Mesodermal cell (in vitro differentiated cells): Measurements from ENCODE around the gene C12orf76.
"Not testable (repeated sequence)": the region's sequence is repeated elsewhere in the genome, so short reads cannot be mapped to it uniquely, and the experiment has no call there.

Experiments
- H3K27ac ChIP-seq: 2 replicates; pipeline ENCODE4 v1.7.0; 2013; ENCODE audit warnings: mild to moderate bottlenecking, low read depth, low read length, moderate library complexity; ENCODE audit not compliant: severe bottlenecking
- H3K36me3 ChIP-seq: 2 replicates; pipeline ENCODE4 v1.7.1; 2013; ENCODE audit warnings: mild to moderate bottlenecking, low read length, moderate library complexity; ENCODE audit not compliant: control insufficient read depth, insufficient read depth
- H3K4me1 ChIP-seq: one replicate; pipeline ENCODE4 v1.7.1; 2013; ENCODE audit warnings: mild to moderate bottlenecking, low read length; ENCODE audit not compliant: insufficient read depth, control insufficient read depth, poor library complexity, severe bottlenecking
- H3K4me3 ChIP-seq: 2 replicates; pipeline ENCODE4 v1.7.0; 2013; ENCODE audit warnings: low read length, control low read depth, mild to moderate bottlenecking; ENCODE audit not compliant: insufficient read depth, poor library complexity, severe bottlenecking; ENCODE audit errors: extremely low read depth
- H3K9me3 ChIP-seq: 2 replicates; pipeline ENCODE4 v1.7.1; 2013; ENCODE audit warnings: mild to moderate bottlenecking, low read length, moderate library complexity; ENCODE audit not compliant: control insufficient read depth
- WGBS, 2 experiments: methylation state at CpG; one replicate each; pipeline ENCODE4 v1.1.5; 2013; ENCODE audit warnings: missing lambda C conversion rate in 2 of 2; ENCODE audit not compliant: insufficient coverage in 2 of 2; 5-methylcytosine and 5-hydroxymethylcytosine counted together

The C12orf76 gene

DNA sequence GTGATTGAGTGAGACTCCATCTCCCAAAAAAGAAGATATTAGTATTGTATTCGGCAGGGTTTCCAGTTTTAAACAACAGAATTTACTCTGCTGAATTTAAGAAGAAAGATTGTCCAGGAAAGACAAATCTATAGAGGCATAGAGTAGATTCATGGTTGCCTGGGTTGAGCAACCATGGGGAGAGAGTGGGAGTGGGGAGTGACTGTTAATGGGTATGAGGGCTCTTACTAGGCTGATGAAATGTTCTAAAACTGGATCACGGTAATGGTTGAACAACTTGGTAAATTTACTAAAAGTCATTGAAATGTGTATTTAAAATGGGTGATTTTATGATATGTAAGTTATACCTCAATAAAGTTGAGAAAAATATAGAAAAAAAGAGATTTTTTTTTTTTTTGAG lies 13.9 kb upstream of the C12orf76 start:
- Histone ChIP-seq H3K36me3 (no peaks in the 10 kb centered on the region), H3K9me3 (no peaks in the 10 kb centered on the region), H3K4me3 (no peak overlapping the region), H3K27ac (no peak overlapping the region), H3K4me1 (peaks cover 3% of the 10 kb centered on the region)
- 89% methylated on average over 1 of the region's 2 CpGs; no CpG with 5 or more reads in 1 of the 2 experiments for WGBS, 2 experiments

DNA sequence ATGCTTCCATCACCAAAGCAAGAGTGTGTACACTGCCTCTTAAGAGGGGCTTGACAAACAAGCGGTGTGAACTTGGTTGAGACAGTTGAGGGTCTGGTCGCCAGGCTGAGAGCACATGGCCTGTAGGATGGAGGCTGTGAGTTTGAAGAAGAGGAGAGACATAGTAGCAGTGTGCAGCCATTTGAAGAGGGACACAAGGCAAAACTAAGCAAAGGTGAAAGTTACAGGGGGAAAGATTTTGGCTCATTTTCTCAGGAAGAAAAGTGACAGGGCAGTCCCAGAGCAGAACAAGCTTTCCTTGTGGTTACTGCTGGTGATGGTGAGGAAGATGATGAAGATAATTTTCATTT lies 11.3 kb upstream of the C12orf76 start:
- H3K9me3 ChIP-seq, result no peaks in the 10 kb centered on the region
- no peak overlapping the region for H3K27ac ChIP-seq
- H3K36me3 ChIP-seq, result no peaks in the 10 kb centered on the region
- peaks cover 3% of the 10 kb centered on the region for H3K4me1 ChIP-seq
- whole genome bisulfite sequencing, 2 experiments, result 100% methylated on average over 1 to 2 of the region's 2 CpGs
- no peak overlapping the region for H3K4me3 ChIP-seq

DNA sequence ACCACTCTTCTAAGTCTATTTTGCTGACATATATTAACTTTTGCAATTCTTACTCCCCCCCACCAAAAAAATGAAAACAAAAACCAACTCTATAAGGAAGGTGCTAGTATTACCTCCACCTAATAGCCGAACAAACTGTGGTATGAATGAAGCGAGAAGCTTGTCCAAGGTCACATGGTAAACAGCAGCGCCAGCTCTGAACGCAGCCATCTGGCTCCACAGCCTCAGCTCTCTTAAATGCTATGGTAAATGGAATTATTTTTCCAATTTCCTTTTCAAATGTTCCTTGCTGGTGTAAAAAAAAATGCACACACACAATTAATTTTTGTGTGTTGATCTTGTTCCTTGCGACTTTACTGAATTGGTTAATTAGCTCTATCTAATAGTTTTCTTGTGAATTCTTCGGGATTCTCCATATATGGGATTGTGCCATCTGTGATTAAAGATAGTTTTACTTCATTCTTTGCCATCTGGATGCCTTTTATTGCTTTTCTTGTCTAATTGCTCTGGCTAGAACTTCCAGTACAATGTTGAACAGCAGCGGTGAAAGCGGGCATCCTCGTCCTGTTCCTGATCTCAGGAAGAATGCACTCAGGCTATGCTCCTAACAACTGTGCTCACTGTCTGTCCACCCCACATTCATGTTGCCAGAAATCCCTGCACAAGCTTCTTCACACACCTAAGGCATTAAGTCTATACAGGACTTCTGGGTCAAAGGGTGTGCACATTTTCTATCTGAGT lies 10.7 kb upstream of the C12orf76 start:
- H3K4me1 ChIP-seq, result peaks cover 3% of the 10 kb centered on the region
- H3K27ac ChIP-seq, result no peak overlapping the region
- WGBS, 2 experiments, result 92 to 98% methylated on average over 3 to 5 of the region's 9 CpGs
- no peaks in the 10 kb centered on the region for H3K36me3 ChIP-seq
- no peak overlapping the region for H3K4me3 ChIP-seq
- no peaks in the 10 kb centered on the region for H3K9me3 ChIP-seq

DNA sequence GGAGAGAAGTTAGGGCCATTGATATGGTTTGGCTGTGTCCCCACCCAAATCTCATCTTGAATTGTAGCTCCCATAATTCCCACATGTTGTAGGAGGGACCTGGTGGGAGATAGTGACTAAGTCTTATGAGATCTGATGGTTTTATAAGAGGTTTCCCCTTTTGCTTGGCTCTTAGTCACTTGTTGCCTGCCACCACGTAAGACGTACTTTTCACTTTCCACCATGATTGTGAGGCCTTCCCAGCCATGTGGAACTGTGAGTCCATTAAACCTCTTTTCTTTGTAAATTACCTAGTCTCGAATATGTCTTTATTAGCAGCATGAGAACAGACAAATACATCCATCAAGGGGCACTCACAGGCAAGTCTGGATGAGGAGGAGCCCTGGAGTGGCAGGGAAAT lies 8.3 kb upstream of the C12orf76 start:
- not testable (repeated sequence) for H3K27ac ChIP-seq, H3K4me3 ChIP-seq, H3K4me1 ChIP-seq, H3K36me3 ChIP-seq, H3K9me3 ChIP-seq
- WGBS, 2 experiments, result 94% methylated on average over 2 of the region's 3 CpGs; no CpG with 5 or more reads in 1 of the 2 experiments

DNA sequence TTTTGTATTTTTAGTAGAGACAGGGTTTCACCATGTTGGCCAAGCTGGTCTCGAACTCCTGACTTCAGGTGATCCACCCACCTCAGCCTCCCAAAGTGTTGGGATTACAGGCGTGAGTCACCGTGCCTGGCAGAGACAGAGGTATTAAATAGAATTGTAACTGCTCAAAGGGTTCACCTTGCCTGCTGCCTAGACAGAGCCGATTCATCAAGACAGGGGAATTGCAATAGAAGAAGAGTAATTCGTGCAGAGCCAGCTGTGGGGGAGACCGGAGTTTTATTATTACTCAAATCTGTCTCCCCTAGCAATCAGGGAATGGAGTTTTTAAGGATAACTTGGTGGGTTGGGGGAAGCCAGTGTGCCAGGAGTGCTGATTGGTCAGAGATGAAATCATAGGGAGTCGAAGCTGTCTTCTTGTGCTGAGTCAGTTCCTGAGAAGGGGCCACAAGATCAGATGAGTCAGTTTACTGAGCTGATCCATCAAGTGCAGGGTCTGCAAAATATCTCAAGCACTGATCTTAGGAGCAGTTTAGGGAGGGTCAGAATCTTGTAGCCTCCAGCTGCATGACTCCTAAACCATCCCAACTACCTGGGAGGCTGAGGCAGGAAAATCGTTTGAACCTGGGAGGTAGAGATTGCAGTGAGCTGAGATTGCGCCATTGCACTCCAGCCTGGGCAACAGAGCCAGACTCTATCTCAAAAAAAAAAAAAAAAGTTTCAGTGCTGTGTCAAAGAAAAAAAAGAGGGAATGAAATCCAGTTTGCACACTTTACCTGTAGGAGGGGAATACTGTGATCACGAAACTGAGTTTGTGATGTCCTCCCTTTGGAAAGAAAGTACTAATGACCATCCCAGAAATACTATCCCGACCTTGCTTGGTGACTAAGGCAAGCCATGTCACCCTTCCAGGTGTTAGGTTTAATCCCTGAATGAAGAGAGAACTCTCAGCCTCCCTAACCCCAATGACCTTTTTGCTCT lies 7.3 kb upstream of the C12orf76 start:
- WGBS, 2 experiments, result 58 to 65% methylated on average over 5 to 7 of the region's 11 CpGs
- not testable (repeated sequence) for H3K4me1 ChIP-seq, H3K9me3 ChIP-seq, H3K36me3 ChIP-seq, H3K4me3 ChIP-seq
- peak overlapping the region; percentile 54 for H3K27ac ChIP-seq

DNA sequence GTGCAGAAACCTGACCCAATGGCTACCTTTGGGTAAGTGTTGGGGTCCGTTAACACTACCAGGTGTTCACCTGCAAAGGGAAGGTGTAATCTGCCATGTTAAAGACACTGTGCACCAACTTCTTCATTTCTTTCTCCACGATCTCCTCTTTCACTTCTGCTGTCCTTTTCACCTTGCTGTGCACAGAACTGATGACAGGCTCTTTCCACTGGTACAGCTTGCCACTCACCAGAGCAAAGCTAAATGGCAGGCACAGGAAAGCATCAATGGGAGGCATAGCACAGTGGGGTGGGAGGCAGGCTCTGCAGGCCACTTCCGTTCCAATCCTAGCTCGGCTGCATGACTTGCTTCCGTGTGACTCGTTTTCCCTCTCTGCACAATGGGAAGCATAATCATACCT lies 2.6 kb upstream of the C12orf76 start:
- H3K27ac ChIP-seq, result no peak overlapping the region
- WGBS, 2 experiments, result 89 to 92% methylated on average over 3 to 6 of the region's 6 CpGs
- no peak overlapping the region for H3K4me3 ChIP-seq
- no peaks in the 10 kb centered on the region for H3K9me3 ChIP-seq
- H3K36me3 ChIP-seq, result peaks cover 3% of the 10 kb centered on the region
- H3K4me1 ChIP-seq, result peaks cover 14% of the 10 kb centered on the region

DNA sequence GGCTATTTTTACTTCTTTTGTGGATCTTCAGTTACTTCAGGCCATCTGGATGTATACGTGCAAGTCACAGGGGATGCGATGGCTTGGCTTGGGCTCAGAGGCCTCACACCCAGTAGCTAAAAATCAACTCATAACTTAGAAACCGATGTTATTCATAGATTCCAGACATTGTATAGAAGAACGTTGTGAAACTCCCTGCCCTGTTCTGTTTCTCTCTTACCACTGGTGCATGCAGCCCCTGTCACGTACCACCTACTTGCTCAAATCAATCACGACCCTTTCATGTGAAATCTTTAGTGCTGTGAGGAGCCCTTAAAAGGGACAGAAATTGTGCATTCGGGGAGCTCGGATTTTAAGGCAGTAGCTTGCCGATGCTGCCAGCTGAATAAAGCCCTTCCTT lies 1.3 kb upstream of the C12orf76 start:
- H3K4me1 ChIP-seq, result peaks cover 14% of the 10 kb centered on the region
- WGBS, 2 experiments, result 89 to 97% methylated on average over 5 to 8 of the region's 9 CpGs
- not testable (repeated sequence) for H3K9me3 ChIP-seq, H3K4me3 ChIP-seq, H3K27ac ChIP-seq, H3K36me3 ChIP-seq

DNA sequence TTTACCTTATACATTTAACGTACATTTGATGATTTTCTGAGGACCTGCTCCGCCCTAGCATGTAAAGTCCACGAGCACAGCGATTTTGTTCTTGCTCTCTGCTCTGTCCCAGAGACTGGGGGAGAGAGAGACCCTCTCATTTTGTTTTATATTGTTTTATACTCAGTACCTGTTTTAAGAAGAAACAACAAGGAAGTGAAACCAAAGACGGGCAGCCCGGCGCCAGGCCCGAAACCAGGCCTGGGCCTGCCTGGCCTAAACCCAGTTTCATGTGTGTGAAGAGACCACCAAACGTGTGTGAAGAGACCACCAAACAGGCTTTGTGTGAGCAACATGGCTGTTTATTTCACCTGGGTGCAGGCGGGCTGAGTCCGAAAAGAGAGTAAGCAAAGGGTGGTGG lies 712 bp upstream of the C12orf76 start:
- peaks cover 14% of the 10 kb centered on the region for H3K4me1 ChIP-seq
- H3K4me3 ChIP-seq, result peak overlapping the region; percentile 74
- WGBS, 2 experiments, result 97% methylated on average over 7 to 9 of the region's 11 CpGs
- not testable (repeated sequence) for H3K9me3 ChIP-seq, H3K36me3 ChIP-seq, H3K27ac ChIP-seq

DNA sequence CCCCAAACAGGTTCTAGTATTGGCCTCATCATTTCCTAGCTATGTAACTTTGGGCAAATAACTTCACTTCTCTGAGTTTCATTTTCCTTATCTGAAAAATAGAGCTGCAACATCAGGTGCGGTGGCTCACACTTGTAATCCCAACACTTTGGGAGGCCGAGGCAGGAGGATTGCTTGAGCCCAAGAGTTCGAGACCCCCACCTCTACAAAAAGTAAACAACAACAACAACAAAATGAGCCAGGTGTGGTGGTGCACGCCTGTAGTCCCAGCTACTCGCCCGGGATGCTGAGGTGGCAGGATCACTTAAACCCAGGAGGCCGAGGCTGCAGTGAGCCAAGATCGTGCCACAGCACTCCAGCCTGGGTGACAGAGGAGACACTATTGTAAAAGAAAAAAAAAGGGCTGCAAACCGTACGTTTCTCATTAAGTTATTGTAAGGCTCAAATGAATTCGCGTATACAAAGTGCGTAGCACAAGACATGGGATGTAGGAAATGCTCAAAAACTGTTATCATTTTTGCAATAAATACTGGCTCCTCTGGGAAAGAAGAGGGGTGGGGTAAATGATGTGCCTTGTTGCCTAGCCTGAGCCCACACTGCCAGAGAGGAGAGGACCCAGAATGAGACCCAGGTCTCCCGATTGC lies 903 bp downstream of the C12orf76 start:
- Histone ChIP-seq H3K4me1 (peaks cover 14% of the 10 kb centered on the region), H3K36me3 (peaks cover 12% of the 10 kb centered on the region), H3K27ac (no peak overlapping the region), H3K4me3 (peak overlapping the region; percentile 74), H3K9me3 (no peaks in the 10 kb centered on the region)
- 91 to 92% methylated on average over 12 to 13 of the region's 14 CpGs for WGBS, 2 experiments

DNA sequence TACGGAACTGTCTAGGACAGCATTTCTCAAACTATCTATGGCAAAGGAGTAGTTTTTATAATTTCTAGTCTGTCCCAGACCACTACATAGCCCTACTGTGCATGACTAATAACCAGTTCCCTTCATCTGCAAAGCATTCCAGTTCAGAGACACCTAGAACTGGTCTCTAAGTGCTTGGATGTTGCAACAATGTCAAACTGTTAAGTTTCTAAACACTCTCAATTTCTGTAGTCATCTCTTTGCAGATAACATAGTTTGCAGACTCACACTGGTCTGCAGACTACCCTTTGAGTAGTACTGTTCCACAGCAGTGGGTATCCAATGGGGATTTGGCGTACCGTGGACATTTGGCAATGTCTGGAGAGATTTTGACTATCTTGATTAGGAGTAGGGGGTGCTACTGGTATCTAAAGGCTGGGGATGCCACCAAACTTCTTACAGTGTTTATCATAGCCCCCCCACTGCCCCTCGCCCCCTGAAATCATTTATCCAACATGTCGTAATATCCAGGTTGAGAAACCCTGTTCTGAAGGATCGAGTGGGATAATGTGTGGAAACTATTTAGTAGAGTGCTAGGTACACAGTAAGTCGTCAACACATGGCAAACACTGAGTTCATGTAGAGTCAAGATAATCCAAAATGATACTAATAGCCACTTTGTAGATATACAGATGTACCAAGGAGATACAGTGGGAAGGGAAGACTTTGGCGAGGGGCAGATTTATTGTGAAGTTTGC lies 1.7 kb downstream of the C12orf76 start:
- H3K27ac ChIP-seq, result no peak overlapping the region
- H3K4me1 ChIP-seq, result peaks cover 14% of the 10 kb centered on the region
- H3K9me3 ChIP-seq, result no peaks in the 10 kb centered on the region
- no peak overlapping the region for H3K4me3 ChIP-seq
- H3K36me3 ChIP-seq, result peaks cover 20% of the 10 kb centered on the region
- 94 to 100% methylated on average over 1 to 4 of the region's 8 CpGs for WGBS, 2 experiments
